Neuronal stem cell (in vitro differentiated cells): ENCODE measurements around the gene CNTLN.

ENCODE experiments used
- DNase-seq: peaks from one replicate; pipeline ENCODE4 v3.0.0-alpha.2; 2013; ENCODE audit warnings: low spot score
- H2AFZ ChIP-seq: one replicate; pipeline ENCODE4 v1.6.1; 2013; ENCODE audit warnings: mild to moderate bottlenecking, low read length, inconsistent platforms
- H2AK5ac ChIP-seq: 2 replicates; pipeline ENCODE4 v1.6.1; 2013; ENCODE audit warnings: low read depth, mild to moderate bottlenecking, inconsistent platforms, low read length, moderate library complexity, mixed read lengths
- H2BK120ac ChIP-seq: 2 replicates; pipeline ENCODE4 v1.6.1; 2013; ENCODE audit warnings: low read depth, mild to moderate bottlenecking, inconsistent platforms, low read length, moderate library complexity, mixed read lengths
- H2BK12ac ChIP-seq: one replicate; pipeline ENCODE4 v1.6.1; 2013; ENCODE audit warnings: low read length, inconsistent platforms
- H2BK15ac ChIP-seq: 2 replicates; pipeline ENCODE4 v1.6.1; 2013; ENCODE audit warnings: mild to moderate bottlenecking, low read length, inconsistent platforms, mixed read lengths
- H2BK5ac ChIP-seq: one replicate; pipeline ENCODE4 v1.6.1; 2013; ENCODE audit warnings: inconsistent platforms, mild to moderate bottlenecking, low read length, moderate library complexity
- H3K14ac ChIP-seq: one replicate; pipeline ENCODE4 v1.6.1; 2013; ENCODE audit warnings: low read length, inconsistent platforms
- H3K18ac ChIP-seq: 2 replicates; pipeline ENCODE4 v1.6.1; 2013; ENCODE audit warnings: low read length, inconsistent platforms
- H3K23ac ChIP-seq: 2 replicates; pipeline ENCODE4 v1.6.1; 2013; ENCODE audit warnings: low read depth, mild to moderate bottlenecking, mixed read lengths, low read length, inconsistent platforms; ENCODE audit not compliant: poor library complexity
- H3K27ac ChIP-seq: replicated peaks from 3 replicates; pipeline ENCODE4 v1.5.1; 2013; ENCODE audit warnings: low read length, inconsistent platforms
- H3K27me3 ChIP-seq, 3 experiments: 2 replicates each; pipeline ENCODE4 v1.6.1; 2013; ENCODE audit warnings: low read length in 3 of 3, mild to moderate bottlenecking in 2 of 3, inconsistent platforms in 1 of 3, low read depth in 1 of 3, mixed read lengths in 1 of 3, moderate library complexity in 1 of 3; ENCODE audit not compliant: control insufficient read depth in 3 of 3, insufficient read depth in 3 of 3
- H3K36me3 ChIP-seq, 2 donors: replicated peaks in 1 of 2; 2 replicates each; pipeline ENCODE4 v1.6.1; 2013; ENCODE audit warnings: low read length in 2 of 2; ENCODE audit not compliant: control insufficient read depth in 2 of 2, insufficient read depth in 2 of 2
- H3K4ac ChIP-seq: 2 replicates; pipeline ENCODE4 v1.6.1; 2013; ENCODE audit warnings: inconsistent platforms, mild to moderate bottlenecking, low read length, moderate library complexity
- H3K4me1 ChIP-seq, 2 donors: 1 replicate in 1 of 2; 2 replicates in 1 of 2; pipeline ENCODE4 v1.6.1; 2013; ENCODE audit warnings: low read length in 2 of 2, low read depth in 1 of 2; ENCODE audit not compliant: control insufficient read depth in 2 of 2, insufficient read depth in 1 of 2
- H3K4me2 ChIP-seq: one replicate; pipeline ENCODE4 v1.6.1; 2013; ENCODE audit warnings: mild to moderate bottlenecking, low read length, inconsistent platforms; ENCODE audit not compliant: insufficient read depth, poor library complexity, severe bottlenecking
- H3K4me3 ChIP-seq, 2 donors: 2 replicates each; pipeline ENCODE4 v1.5.1; 2013; ENCODE audit warnings: low read length in 2 of 2, mild to moderate bottlenecking in 2 of 2, inconsistent platforms in 1 of 2, moderate library complexity in 1 of 2
- H3K79me1 ChIP-seq: one replicate; pipeline ENCODE4 v1.6.1; 2013; ENCODE audit warnings: low read depth, mild to moderate bottlenecking, inconsistent platforms, low read length, moderate library complexity
- H3K9ac ChIP-seq: one replicate; pipeline ENCODE4 v1.6.1; 2013; ENCODE audit warnings: mild to moderate bottlenecking, low read depth, low read length, inconsistent platforms; ENCODE audit not compliant: poor library complexity
- H3K9me3 ChIP-seq, 2 donors: replicated peaks in 1 of 2; 2 replicates each; pipeline versions ENCODE3 to v1.6.1; 2013; ENCODE audit warnings: low read length in 2 of 2, mild to moderate bottlenecking in 2 of 2, inconsistent platforms in 1 of 2, low read depth in 1 of 2, mixed read lengths in 1 of 2, moderate library complexity in 1 of 2; ENCODE audit not compliant: control insufficient read depth in 2 of 2, insufficient read depth in 1 of 2
- H4K8ac ChIP-seq: one replicate; pipeline ENCODE4 v1.6.1; 2013; ENCODE audit warnings: low read depth, mild to moderate bottlenecking, inconsistent platforms, low read length, moderate library complexity
- H4K91ac ChIP-seq: one replicate; pipeline ENCODE4 v1.6.1; 2013; ENCODE audit warnings: low read length, low read depth, mild to moderate bottlenecking, inconsistent platforms; ENCODE audit not compliant: poor library complexity
- WGBS, 2 donors: extraction: QIAGEN DNeasy Blood & Tissue Kit; methylation state at CpG; one replicate each; pipeline ENCODE4 v1.1.7; 2013; ENCODE audit warnings: missing lambda C conversion rate in 2 of 2, mixed read lengths in 1 of 2; ENCODE audit not compliant: insufficient read length in 2 of 2, insufficient replicate concordance in 1 of 2; ENCODE audit errors: extremely low coverage in 2 of 2; 5-methylcytosine and 5-hydroxymethylcytosine counted together

CNTLN gene

DNA sequence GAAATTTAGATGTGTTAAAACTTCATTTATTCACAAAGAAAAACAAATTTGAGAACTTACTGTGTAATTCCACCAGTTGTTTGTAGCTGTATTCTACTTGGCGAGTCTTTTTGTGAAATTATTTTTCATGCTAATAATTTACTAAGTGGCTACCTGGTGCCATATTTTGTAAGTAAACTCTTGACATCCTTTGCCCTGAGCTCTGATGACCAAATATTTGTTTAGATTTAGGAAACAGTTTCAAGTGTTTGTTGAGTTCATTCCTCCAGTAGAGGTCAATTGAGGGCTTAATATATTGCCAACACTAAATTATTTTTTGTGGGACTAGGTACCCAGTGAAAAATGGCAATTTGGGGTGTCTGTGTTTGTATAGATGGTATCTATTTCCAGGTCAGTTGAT lies 3.7 kb downstream of the CNTLN start:
- Histone ChIP-seq H2BK12ac (no peak overlapping the region), H2BK15ac (no peak overlapping the region), H3K14ac (no peak overlapping the region), H3K27ac (no peak overlapping the region), H2BK120ac (no peak overlapping the region), H3K4me2 (no peak overlapping the region), H3K9me3 (peaks cover 0 to 5% of the 10 kb centered on the region in 2 donors), H3K36me3 (no peaks in the 10 kb centered on the region), H3K79me1 (no peaks in the 10 kb centered on the region), H3K18ac (no peak overlapping the region), H3K23ac (no peak overlapping the region), H4K8ac (no peak overlapping the region), H3K27me3 (no peaks in the 10 kb centered on the region), H3K4me3 (no peak overlapping the region), H3K4me1 (peaks cover 0 to 2% of the 10 kb centered on the region in 2 donors), H2AFZ (no peak overlapping the region), H2AK5ac (no peak overlapping the region), H4K91ac (no peak overlapping the region), H3K4ac (no peak overlapping the region), H2BK5ac (no peak overlapping the region), H3K9ac (no peak overlapping the region)
- no CpG with 5 or more reads among the region's 1 CpG for WGBS, 2 donors
- DNase-seq: no peak

DNA sequence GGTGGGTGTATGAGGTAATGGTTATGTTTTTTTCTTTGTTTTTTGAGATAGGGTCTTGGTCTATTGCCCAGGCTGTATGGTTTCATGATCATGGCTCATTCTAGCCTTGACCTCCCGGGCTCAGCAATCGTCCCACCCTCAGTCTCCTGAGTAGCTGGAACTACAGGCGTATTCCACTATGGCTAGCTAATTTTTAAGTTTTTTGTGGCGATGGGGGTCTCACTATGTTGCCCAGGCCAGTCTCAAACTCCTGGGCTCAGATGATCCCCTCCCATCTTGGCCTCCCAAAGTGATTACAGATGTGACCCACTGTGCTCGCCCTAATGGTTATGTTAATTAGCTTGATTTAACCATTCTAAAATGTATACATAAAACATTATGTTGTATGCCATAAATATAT lies 5.6 kb downstream of the CNTLN start:
- WGBS, 2 donors: no CpG with 5 or more reads among the region's 5 CpGs
- Histone ChIP-seq H3K36me3 (peaks cover 0 to 5% of the 10 kb centered on the region in 2 donors), H3K4ac (no peak overlapping the region), H3K14ac (no peak overlapping the region), H3K23ac (no peak overlapping the region), H2BK120ac (no peak overlapping the region), H3K4me3 (no peak overlapping the region), H2AK5ac (no peak overlapping the region), H2BK5ac (no peak overlapping the region), H3K18ac (no peak overlapping the region), H3K27me3 (no peaks in the 10 kb centered on the region), H3K4me1 (no peaks in the 10 kb centered on the region), H3K79me1 (no peaks in the 10 kb centered on the region), H2BK12ac (no peak overlapping the region), H4K91ac (no peak overlapping the region), H2AFZ (no peak overlapping the region), H3K9ac (no peak overlapping the region), H3K9me3 (peaks cover 0 to 5% of the 10 kb centered on the region in 2 donors), H3K4me2 (no peak overlapping the region), H2BK15ac (no peak overlapping the region), H4K8ac (no peak overlapping the region), H3K27ac (no peak overlapping the region)
- DNase-seq: no peak

DNA sequence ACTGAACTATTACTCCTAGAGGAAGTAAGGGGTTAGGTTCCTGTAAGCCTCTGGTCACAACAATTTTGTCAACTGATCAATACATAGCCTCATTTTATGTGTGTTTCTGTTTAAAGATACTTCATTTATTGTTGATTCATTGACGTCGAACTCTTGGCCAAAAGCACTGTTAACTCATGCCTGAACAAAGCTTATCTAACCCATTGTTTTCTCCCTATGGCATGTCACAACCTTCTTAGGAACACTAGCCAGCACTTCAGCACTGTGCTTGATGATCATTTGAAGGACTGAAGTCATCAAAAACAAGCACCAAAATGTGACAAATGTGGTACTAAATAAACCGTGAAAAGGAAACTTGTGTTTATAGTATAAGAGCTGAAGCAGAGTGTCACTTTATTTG lies 13.5 kb downstream of the CNTLN start:
- H4K91ac ChIP-seq: no peak overlapping the region
- H2AFZ ChIP-seq: no peak overlapping the region
- H3K4me1 ChIP-seq: no peaks in the 10 kb centered on the region
- H3K4me3 ChIP-seq: no peak overlapping the region
- no peak overlapping the region for H3K14ac ChIP-seq
- H4K8ac ChIP-seq: no peak overlapping the region
- H2AK5ac ChIP-seq: no peak overlapping the region
- no peak overlapping the region for H3K4me2 ChIP-seq
- H2BK120ac ChIP-seq: no peak overlapping the region
- H2BK12ac ChIP-seq: no peak overlapping the region
- H3K27ac ChIP-seq: no peak overlapping the region
- H3K9ac ChIP-seq: no peak overlapping the region
- H3K9me3 ChIP-seq: peaks cover 0 to 21% of the 10 kb centered on the region in 2 donors
- no peak overlapping the region for H2BK15ac ChIP-seq
- no peak overlapping the region for H2BK5ac ChIP-seq
- H3K18ac ChIP-seq: no peak overlapping the region
- H3K4ac ChIP-seq: no peak overlapping the region
- no CpG with 5 or more reads among the region's 3 CpGs for WGBS, 2 donors
- no peaks in the 10 kb centered on the region for H3K79me1 ChIP-seq
- DNase-seq: no peak
- peaks cover 0 to 28% of the 10 kb centered on the region in 2 donors for H3K36me3 ChIP-seq
- no peak overlapping the region for H3K23ac ChIP-seq
- no peaks in the 10 kb centered on the region for H3K27me3 ChIP-seq

DNA sequence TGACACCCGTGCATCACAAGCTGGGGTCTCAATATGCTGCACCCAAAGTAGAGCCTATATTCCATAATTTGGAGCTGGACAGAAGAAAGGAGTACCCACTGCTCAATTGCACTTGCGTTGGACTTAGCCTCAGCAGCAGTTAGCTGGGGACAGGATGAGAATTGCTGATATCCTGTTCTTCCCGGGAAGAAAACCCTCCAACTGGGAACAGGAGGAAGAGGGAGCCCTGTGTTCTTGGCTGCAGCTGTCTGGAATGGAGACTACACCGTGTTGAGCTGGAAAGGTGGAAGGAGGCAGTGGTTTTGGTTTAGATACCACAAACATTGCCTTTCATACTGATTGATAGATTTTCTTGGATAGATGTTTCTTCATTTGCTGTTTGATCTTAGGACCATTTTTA lies 24.6 kb downstream of the CNTLN start:
- H2BK5ac ChIP-seq: no peak overlapping the region
- no peak overlapping the region for H3K18ac ChIP-seq
- H2AK5ac ChIP-seq: no peak overlapping the region
- H3K9ac ChIP-seq: no peak overlapping the region
- peaks cover 0 to 11% of the 10 kb centered on the region in 2 donors for H3K36me3 ChIP-seq
- no peak overlapping the region for H3K4ac ChIP-seq
- no peak overlapping the region for H3K27ac ChIP-seq
- H3K14ac ChIP-seq: no peak overlapping the region
- no peak overlapping the region for H3K4me2 ChIP-seq
- no peak overlapping the region for H2BK120ac ChIP-seq
- no peak for DNase-seq
- H3K23ac ChIP-seq: no peak overlapping the region
- H3K27me3 ChIP-seq: no peaks in the 10 kb centered on the region
- no peak overlapping the region for H4K8ac ChIP-seq
- H3K9me3 ChIP-seq: no peaks in the 10 kb centered on the region
- no peaks in the 10 kb centered on the region for H3K79me1 ChIP-seq
- no peak overlapping the region for H4K91ac ChIP-seq
- no peak overlapping the region for H3K4me3 ChIP-seq
- H2AFZ ChIP-seq: no peak overlapping the region
- no peak overlapping the region for H2BK12ac ChIP-seq
- H3K4me1 ChIP-seq: no peaks in the 10 kb centered on the region
- H2BK15ac ChIP-seq: no peak overlapping the region
- WGBS, 2 donors: no CpG with 5 or more reads among the region's 4 CpGs
